ENCODE data around the gene B3GNT9.

The B3GNT9 gene

GRCh38 chr16:67179421-67180080, 28.8 kb upstream of the B3GNT9 start:
- DNase-seq = peak; percentile 7
- Histone ChIP-seq H2AFZ (ENCODE audit: low read length) (no peak overlapping the region), H3K4me1 (ENCODE audit: low read length) (peaks cover 21% of the 10 kb centered on the region), H3K9me3 (replicated peaks; ENCODE audit: insufficient read depth, low read length) (no peaks in the 10 kb centered on the region), H3K4me3 (ENCODE audit: low read length) (no peak overlapping the region), H3K9ac (ENCODE audit: low read length) (no peak overlapping the region), H4K20me1 (ENCODE audit: insufficient read depth, low read length) (no peaks in the 10 kb centered on the region), H3K27ac (ENCODE audit: low read length) (no peak overlapping the region), H3F3A (ENCODE audit: insufficient read depth, low read length) (peaks cover 28% of the 10 kb centered on the region), H3K27me3 (replicated peaks; ENCODE audit: insufficient read depth, low read length) (no peaks in the 10 kb centered on the region), H3K79me2 (ENCODE audit: low read length) (peaks cover 17% of the 10 kb centered on the region), H3K9me2 (replicated peaks; ENCODE audit: insufficient read depth, low read length) (no peaks in the 10 kb centered on the region), H3K36me3 (replicated peaks; ENCODE audit: insufficient read depth, low read length) (no peaks in the 10 kb centered on the region), H3K4me2 (ENCODE audit: low read depth, low read length) (no peak overlapping the region)
- TF ChIP-seq CTCF (IDR thresholded peaks at IDR 0.05; ENCODE audit: low read length) = peak; percentile 10
- TF ChIP-seq EZH2phosphoT487 (IDR thresholded peaks at IDR 0.05; ENCODE audit: low read length) = no peak

- peak overlapping the region; percentile 57 for H2AFZ ChIP-seq (ENCODE audit: low read length)
- no peaks in the 10 kb centered on the region for H3K9me2 ChIP-seq (replicated peaks; ENCODE audit: insufficient read depth, low read length)
- peak overlapping the region; percentile 61; the same call in 1 of the 2 replicates for H3K4me2 ChIP-seq (ENCODE audit: low read depth, low read length)
- TF ChIP-seq CTCF (IDR thresholded peaks at IDR 0.05; ENCODE audit: low read length) (no peak), EZH2phosphoT487 (IDR thresholded peaks at IDR 0.05; ENCODE audit: low read length) (no peak), EZH2 (optimal IDR thresholded peaks at IDR 0.05; ENCODE audit: low read depth, low read length) (no peak)
- H3K27me3 ChIP-seq (replicated peaks; ENCODE audit: insufficient read depth, low read length) = no peaks in the 10 kb centered on the region
- peak overlapping the region; percentile 60 for H3K4me3 ChIP-seq (ENCODE audit: low read length)
- peaks cover 32% of the 10 kb centered on the region for H3F3A ChIP-seq (ENCODE audit: insufficient read depth, low read length)
- H3K9me3 ChIP-seq (replicated peaks; ENCODE audit: insufficient read depth, low read length) = no peaks in the 10 kb centered on the region
- peak; percentile 82 for DNase-seq
- H3K27ac ChIP-seq (ENCODE audit: low read length) = peak overlapping the region; percentile 41; the same call in 1 of the 2 replicates
- no peaks in the 10 kb centered on the region for H4K20me1 ChIP-seq (ENCODE audit: insufficient read depth, low read length)
- H3K4me1 ChIP-seq (ENCODE audit: low read length) = peaks cover 24% of the 10 kb centered on the region
- peaks cover 13% of the 10 kb centered on the region for H3K79me2 ChIP-seq (ENCODE audit: low read length)
- H3K9ac ChIP-seq (ENCODE audit: low read length) = peak overlapping the region; percentile 28; the same call in 1 of the 2 replicates
- no peaks in the 10 kb centered on the region for H3K36me3 ChIP-seq (replicated peaks; ENCODE audit: insufficient read depth, low read length)
Measured at GRCh38 chr16:67177743-67178699, 27.2 kb upstream of the B3GNT9 start.

- peaks cover 33% of the 10 kb centered on the region for H3F3A ChIP-seq (ENCODE audit: insufficient read depth, low read length)
- DNase-seq = no peak
- no peak overlapping the region for H2AFZ ChIP-seq (ENCODE audit: low read length)
- H3K9me2 ChIP-seq (replicated peaks; ENCODE audit: insufficient read depth, low read length) = no peaks in the 10 kb centered on the region
- H3K9me3 ChIP-seq (replicated peaks; ENCODE audit: insufficient read depth, low read length) = no peaks in the 10 kb centered on the region
- no peaks in the 10 kb centered on the region for H3K27me3 ChIP-seq (replicated peaks; ENCODE audit: insufficient read depth, low read length)
- peaks cover 7% of the 10 kb centered on the region for H3K79me2 ChIP-seq (ENCODE audit: low read length)
- H3K9ac ChIP-seq (ENCODE audit: low read length) = no peak overlapping the region
- H3K4me3 ChIP-seq (ENCODE audit: low read length) = no peak overlapping the region
- no peak for TF ChIP-seq CTCF (IDR thresholded peaks at IDR 0.05; ENCODE audit: low read length)
- no peak for TF ChIP-seq EZH2phosphoT487 (IDR thresholded peaks at IDR 0.05; ENCODE audit: low read length)
- TF ChIP-seq EZH2 (optimal IDR thresholded peaks at IDR 0.05; ENCODE audit: low read depth, low read length) = no peak
- H3K27ac ChIP-seq (ENCODE audit: low read length) = no peak overlapping the region
- no peak overlapping the region for H3K4me2 ChIP-seq (ENCODE audit: low read depth, low read length)
- peaks cover 18% of the 10 kb centered on the region for H3K4me1 ChIP-seq (ENCODE audit: low read length)
- no peaks in the 10 kb centered on the region for H3K36me3 ChIP-seq (replicated peaks; ENCODE audit: insufficient read depth, low read length)
- H4K20me1 ChIP-seq (ENCODE audit: insufficient read depth, low read length) = no peaks in the 10 kb centered on the region
Measured at GRCh38 chr16:67176662-67177061, 25.9 kb upstream of the B3GNT9 start.
